Thyroid gland (tissue), 4 donors: ENCODE results near the gene MACF1.

Experiments used
- CTCF ChIP-seq, 6 experiments: fragments of 200-600 bp in 3 of 6; fragments of 450-650 bp in 3 of 6; sonication (generic) in 3 of 6; IDR thresholded peaks; one replicate each; pipeline ENCODE4 v1.5.1; 2016 to 2019; ENCODE audit warnings: antibody characterized with exemption in 6 of 6, mild to moderate bottlenecking in 2 of 6, inconsistent platforms in 1 of 6, moderate library complexity in 1 of 6
- POLR2A ChIP-seq, 2 donors: fragments of 450-650 bp; IDR thresholded peaks; one replicate each; pipeline ENCODE4 v1.6.1; 2017; ENCODE audit warnings: antibody characterized with exemption in 2 of 2, mild to moderate bottlenecking in 2 of 2, moderate library complexity in 1 of 2

GRCh38 chr1:39328095-39328494 lies 123.6 kb downstream of the MACF1 start:
- no peak for TF ChIP-seq CTCF (IDR thresholded peaks at IDR 0.05)
- TF ChIP-seq POLR2A (IDR thresholded peaks at IDR 0.05): no peak
